ENCODE data around the gene SPRN.
"Not testable (repeated sequence)": the region's sequence is repeated elsewhere in the genome, so short reads cannot be mapped to it uniquely, and the experiment has no call there.

Gene SPRN

GRCh38 chr10:133432789-133433188, 8.4 kb upstream of the SPRN start:
- POLR2A ChIA-PET; H3K9me3 ChIP-seq (ENCODE audit: control extremely low read depth in 1 of 5, control insufficient read depth in 4 of 5, insufficient read depth in 2 of 5, low read depth in 1 of 5, low read length in 4 of 5): not testable (repeated sequence)
- no CpG with 5 or more reads among the region's 25 CpGs for WGBS (ENCODE audit: insufficient coverage)

GRCh38 chr10:133431888-133432613, 7.6 kb upstream of the SPRN start:
- H3K4me3 ChIP-seq (ENCODE audit: control insufficient read depth in 1 of 7, extremely low read depth in 1 of 7, insufficient read depth in 4 of 7, low read depth in 2 of 7, low read length in 6 of 7); POLR2A ChIA-PET; DNase-seq; H3K27me3 ChIP-seq (replicated peaks in 2 of 5; ENCODE audit: control insufficient read depth in 4 of 5, insufficient read depth in 5 of 5, low read length in 4 of 5); H3K4me1 ChIP-seq (ENCODE audit: control extremely low read depth in 1 of 4, control insufficient read depth in 4 of 4, insufficient read depth in 4 of 4, low read length in 3 of 4); CTCF ChIA-PET; H3K9me3 ChIP-seq (ENCODE audit: control extremely low read depth in 1 of 5, control insufficient read depth in 4 of 5, insufficient read depth in 2 of 5, low read depth in 1 of 5, low read length in 4 of 5); H3K36me3 ChIP-seq (ENCODE audit: control insufficient read depth in 4 of 4, insufficient read depth in 4 of 4, low read length in 3 of 4); H3K27ac ChIP-seq (ENCODE audit: insufficient read depth in 1 of 2, low read depth in 1 of 2, low read length in 2 of 2, poor library complexity in 1 of 2, severe bottlenecking in 2 of 2): not testable (repeated sequence)
- no CpG with 5 or more reads among the region's 9 CpGs for WGBS (ENCODE audit: insufficient coverage)

More at GRCh38 chr10:133432789-133433188, 8.4 kb upstream of the SPRN start:
- H3K27ac ChIP-seq (ENCODE audit: insufficient read depth in 1 of 2, low read depth in 1 of 2, low read length in 2 of 2, poor library complexity in 1 of 2, severe bottlenecking in 2 of 2); H3K4me1 ChIP-seq (ENCODE audit: control extremely low read depth in 1 of 4, control insufficient read depth in 4 of 4, insufficient read depth in 4 of 4, low read length in 3 of 4); CTCF ChIA-PET; H3K4me3 ChIP-seq (ENCODE audit: control insufficient read depth in 1 of 7, extremely low read depth in 1 of 7, insufficient read depth in 4 of 7, low read depth in 2 of 7, low read length in 6 of 7); DNase-seq; H3K27me3 ChIP-seq (replicated peaks in 2 of 5; ENCODE audit: control insufficient read depth in 4 of 5, insufficient read depth in 5 of 5, low read length in 4 of 5); H3K36me3 ChIP-seq (ENCODE audit: control insufficient read depth in 4 of 4, insufficient read depth in 4 of 4, low read length in 3 of 4): not testable (repeated sequence)

- H3K4me3 ChIP-seq (ENCODE audit: control insufficient read depth in 1 of 7, extremely low read depth in 1 of 7, insufficient read depth in 4 of 7, low read depth in 2 of 7, low read length in 6 of 7); DNase-seq; H3K27me3 ChIP-seq (replicated peaks in 2 of 5; ENCODE audit: control insufficient read depth in 4 of 5, insufficient read depth in 5 of 5, low read length in 4 of 5); H3K9me3 ChIP-seq (ENCODE audit: control extremely low read depth in 1 of 5, control insufficient read depth in 4 of 5, insufficient read depth in 2 of 5, low read depth in 1 of 5, low read length in 4 of 5); H3K27ac ChIP-seq (ENCODE audit: insufficient read depth in 1 of 2, low read depth in 1 of 2, low read length in 2 of 2, poor library complexity in 1 of 2, severe bottlenecking in 2 of 2); H3K36me3 ChIP-seq (ENCODE audit: control insufficient read depth in 4 of 4, insufficient read depth in 4 of 4, low read length in 3 of 4); H3K4me1 ChIP-seq (ENCODE audit: control extremely low read depth in 1 of 4, control insufficient read depth in 4 of 4, insufficient read depth in 4 of 4, low read length in 3 of 4); CTCF ChIA-PET; POLR2A ChIA-PET: not testable (repeated sequence)
- no CpG with 5 or more reads among the region's 4 CpGs for WGBS (ENCODE audit: insufficient coverage)
Observed at GRCh38 chr10:133429571-133429970, 5.1 kb upstream of the SPRN start.

- no CpG with 5 or more reads among the region's 46 CpGs for WGBS (ENCODE audit: insufficient coverage)
- H3K36me3 ChIP-seq (ENCODE audit: control insufficient read depth in 4 of 4, insufficient read depth in 4 of 4, low read length in 3 of 4) = peaks cover 0 to 24% (median 10%) of the 10 kb centered on the region in 4 experiments
- POLR2A ChIA-PET; H3K4me3 ChIP-seq (ENCODE audit: control insufficient read depth in 1 of 7, extremely low read depth in 1 of 7, insufficient read depth in 4 of 7, low read depth in 2 of 7, low read length in 6 of 7); H3K9me3 ChIP-seq (ENCODE audit: control extremely low read depth in 1 of 5, control insufficient read depth in 4 of 5, insufficient read depth in 2 of 5, low read depth in 1 of 5, low read length in 4 of 5); CTCF ChIA-PET; H3K27ac ChIP-seq (ENCODE audit: insufficient read depth in 1 of 2, low read depth in 1 of 2, low read length in 2 of 2, poor library complexity in 1 of 2, severe bottlenecking in 2 of 2); DNase-seq; H3K4me1 ChIP-seq (ENCODE audit: control extremely low read depth in 1 of 4, control insufficient read depth in 4 of 4, insufficient read depth in 4 of 4, low read length in 3 of 4): not testable (repeated sequence)
- H3K27me3 ChIP-seq (replicated peaks in 2 of 5; ENCODE audit: control insufficient read depth in 4 of 5, insufficient read depth in 5 of 5, low read length in 4 of 5) = peaks cover 0 to 24% (median 9%) of the 10 kb centered on the region in 5 experiments
Observed at GRCh38 chr10:133424102-133424501, 323 bp downstream of the SPRN start.

- POLR2A ChIA-PET = no interaction called here
- no peak overlapping the region for H3K4me3 ChIP-seq (ENCODE audit: control insufficient read depth in 1 of 7, extremely low read depth in 1 of 7, insufficient read depth in 4 of 7, low read depth in 2 of 7, low read length in 6 of 7)
- CTCF ChIA-PET = no interaction called here
Observed at GRCh38 chr10:133422807-133423771, 1.3 kb downstream of the SPRN start.

GRCh38 chr10:133422223-133422806, 2.1 kb downstream of the SPRN start:
- peaks cover 0 to 34% (median 15%) of the 10 kb centered on the region in 4 experiments for H3K36me3 ChIP-seq (ENCODE audit: control insufficient read depth in 4 of 4, insufficient read depth in 4 of 4, low read length in 3 of 4)
- 97% methylated on average over 15 of the region's 16 CpGs for WGBS (ENCODE audit: insufficient coverage)
- CTCF ChIA-PET = no interaction called here
- H3K9me3 ChIP-seq (ENCODE audit: control extremely low read depth in 1 of 5, control insufficient read depth in 4 of 5, insufficient read depth in 2 of 5, low read depth in 1 of 5, low read length in 4 of 5) = no peaks in the 10 kb centered on the region
- POLR2A ChIA-PET = no interaction called here
- peaks cover 0 to 8% (median 3%) of the 10 kb centered on the region in 4 experiments for H3K4me1 ChIP-seq (ENCODE audit: control extremely low read depth in 1 of 4, control insufficient read depth in 4 of 4, insufficient read depth in 4 of 4, low read length in 3 of 4)
- H3K4me3 ChIP-seq (ENCODE audit: control insufficient read depth in 1 of 7, extremely low read depth in 1 of 7, insufficient read depth in 4 of 7, low read depth in 2 of 7, low read length in 6 of 7) = no peak overlapping the region
- H3K27ac ChIP-seq (ENCODE audit: insufficient read depth in 1 of 2, low read depth in 1 of 2, low read length in 2 of 2, poor library complexity in 1 of 2, severe bottlenecking in 2 of 2) = no peak overlapping the region
- H3K27me3 ChIP-seq (replicated peaks in 2 of 5; ENCODE audit: control insufficient read depth in 4 of 5, insufficient read depth in 5 of 5, low read length in 4 of 5) = peaks cover 0 to 24% (median 9%) of the 10 kb centered on the region in 5 experiments
- DNase-seq = no peak

More at GRCh38 chr10:133422807-133423771, 1.3 kb downstream of the SPRN start:
- DNase-seq = peak in 2 of 3 donors; percentile 26 to 35
- H3K27me3 ChIP-seq (replicated peaks in 2 of 5; ENCODE audit: control insufficient read depth in 4 of 5, insufficient read depth in 5 of 5, low read length in 4 of 5) = peaks cover 0 to 24% (median 9%) of the 10 kb centered on the region in 5 experiments
- 24% methylated on average over 65 of the region's 88 CpGs for WGBS (ENCODE audit: insufficient coverage)
- H3K27ac ChIP-seq (ENCODE audit: insufficient read depth in 1 of 2, low read depth in 1 of 2, low read length in 2 of 2, poor library complexity in 1 of 2, severe bottlenecking in 2 of 2) = no peak overlapping the region
- no peaks in the 10 kb centered on the region for H3K9me3 ChIP-seq (ENCODE audit: control extremely low read depth in 1 of 5, control insufficient read depth in 4 of 5, insufficient read depth in 2 of 5, low read depth in 1 of 5, low read length in 4 of 5)
- H3K4me1 ChIP-seq (ENCODE audit: control extremely low read depth in 1 of 4, control insufficient read depth in 4 of 4, insufficient read depth in 4 of 4, low read length in 3 of 4) = peaks cover 0 to 8% (median 3%) of the 10 kb centered on the region in 4 experiments
- peaks cover 0 to 34% (median 15%) of the 10 kb centered on the region in 4 experiments for H3K36me3 ChIP-seq (ENCODE audit: control insufficient read depth in 4 of 4, insufficient read depth in 4 of 4, low read length in 3 of 4)

All from common myeloid progenitor, CD34-positive (primary cell).